GM23248 (cell line): ENCODE data around the gene POLD1.

Experiments
- EZH2 ChIP-seq: fragments of 200-600 bp; sonication (generic); IDR thresholded peaks from 2 replicates; pipeline ENCODE4 v1.6.1; 2018; ENCODE audit warnings: antibody characterized with exemption, mild to moderate bottlenecking; ENCODE audit not compliant: insufficient read depth, poor library complexity, severe bottlenecking
- EZH2phosphoT487 ChIP-seq: fragments of 200-600 bp; sonication (generic); IDR thresholded peaks from 2 replicates; pipeline ENCODE4 v1.6.1; 2018; ENCODE audit warnings: antibody characterized with exemption, moderate library complexity, mild to moderate bottlenecking, low read depth; ENCODE audit not compliant: insufficient read depth

DNA sequence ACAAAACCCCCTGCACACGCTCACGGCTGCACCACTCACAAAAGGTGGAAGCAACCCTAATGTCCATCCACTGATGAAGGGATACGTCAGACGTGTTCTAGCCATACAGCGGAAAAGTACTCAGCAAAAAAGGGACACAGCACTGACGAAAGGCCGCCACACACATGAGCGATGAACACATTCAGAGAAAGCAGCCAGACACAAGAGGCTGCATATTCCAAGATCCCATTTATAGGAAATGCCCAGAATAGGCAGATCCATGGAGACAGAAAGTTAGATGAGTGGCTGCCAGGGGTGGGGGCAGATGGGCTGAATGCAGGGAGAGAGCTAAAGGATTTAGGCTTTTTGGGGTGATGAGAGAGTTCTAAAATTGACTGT, 3.7 kb downstream of the POLD1 start:
- no peak for TF ChIP-seq EZH2
- TF ChIP-seq EZH2phosphoT487 = no peak
